HFF-Myc (cell line): ENCODE results near the gene TRERF1.

Source experiments
- DNase-seq: peaks from one replicate; pipeline ENCODE4 v3.0.0-alpha.2; 2011; ENCODE audit warnings: low read depth; ENCODE audit errors: extremely low read depth
- H3K4me3 ChIP-seq: replicated peaks from 2 replicates; pipeline ENCODE4 v1.5.1; 2011; ENCODE audit warnings: low read depth, mild to moderate bottlenecking, control low read depth, low read length
- TF ChIP-seq, protein P1 (sequence below): IDR thresholded peaks from 2 replicates; pipeline ENCODE4 v1.5.1; 2012; ENCODE audit warnings: mild to moderate bottlenecking, low read depth, low read length, control low read depth; ENCODE audit errors: missing control alignments

Gene TRERF1

DNA sequence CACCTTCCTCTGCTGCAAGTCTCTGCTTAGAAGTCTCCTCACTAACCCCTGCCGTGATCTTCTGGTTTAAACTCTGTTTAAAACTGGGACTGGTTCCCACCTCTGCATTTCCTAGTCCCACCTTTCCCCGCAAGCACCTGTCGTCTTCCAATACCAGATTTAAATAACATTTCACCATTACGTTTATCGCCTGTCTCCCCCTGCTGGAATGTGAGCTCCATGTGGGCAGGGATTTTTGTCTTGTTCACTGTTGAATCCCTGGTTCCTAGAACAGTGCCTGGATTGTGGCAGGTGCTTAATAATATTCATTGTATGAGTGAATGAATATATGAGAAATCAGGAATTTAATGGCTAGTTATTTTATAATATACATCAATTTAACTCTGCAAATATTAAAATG, 275.9 kb downstream of the TRERF1 start:
- TF ChIP-seq, protein P1, sequence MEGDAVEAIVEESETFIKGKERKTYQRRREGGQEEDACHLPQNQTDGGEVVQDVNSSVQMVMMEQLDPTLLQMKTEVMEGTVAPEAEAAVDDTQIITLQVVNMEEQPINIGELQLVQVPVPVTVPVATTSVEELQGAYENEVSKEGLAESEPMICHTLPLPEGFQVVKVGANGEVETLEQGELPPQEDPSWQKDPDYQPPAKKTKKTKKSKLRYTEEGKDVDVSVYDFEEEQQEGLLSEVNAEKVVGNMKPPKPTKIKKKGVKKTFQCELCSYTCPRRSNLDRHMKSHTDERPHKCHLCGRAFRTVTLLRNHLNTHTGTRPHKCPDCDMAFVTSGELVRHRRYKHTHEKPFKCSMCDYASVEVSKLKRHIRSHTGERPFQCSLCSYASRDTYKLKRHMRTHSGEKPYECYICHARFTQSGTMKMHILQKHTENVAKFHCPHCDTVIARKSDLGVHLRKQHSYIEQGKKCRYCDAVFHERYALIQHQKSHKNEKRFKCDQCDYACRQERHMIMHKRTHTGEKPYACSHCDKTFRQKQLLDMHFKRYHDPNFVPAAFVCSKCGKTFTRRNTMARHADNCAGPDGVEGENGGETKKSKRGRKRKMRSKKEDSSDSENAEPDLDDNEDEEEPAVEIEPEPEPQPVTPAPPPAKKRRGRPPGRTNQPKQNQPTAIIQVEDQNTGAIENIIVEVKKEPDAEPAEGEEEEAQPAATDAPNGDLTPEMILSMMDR: peak; percentile 25
- H3K4me3 ChIP-seq: no peak overlapping the region
- no peak for DNase-seq
